ENCODE data around the gene C11orf54.

Gene C11orf54

DNA sequence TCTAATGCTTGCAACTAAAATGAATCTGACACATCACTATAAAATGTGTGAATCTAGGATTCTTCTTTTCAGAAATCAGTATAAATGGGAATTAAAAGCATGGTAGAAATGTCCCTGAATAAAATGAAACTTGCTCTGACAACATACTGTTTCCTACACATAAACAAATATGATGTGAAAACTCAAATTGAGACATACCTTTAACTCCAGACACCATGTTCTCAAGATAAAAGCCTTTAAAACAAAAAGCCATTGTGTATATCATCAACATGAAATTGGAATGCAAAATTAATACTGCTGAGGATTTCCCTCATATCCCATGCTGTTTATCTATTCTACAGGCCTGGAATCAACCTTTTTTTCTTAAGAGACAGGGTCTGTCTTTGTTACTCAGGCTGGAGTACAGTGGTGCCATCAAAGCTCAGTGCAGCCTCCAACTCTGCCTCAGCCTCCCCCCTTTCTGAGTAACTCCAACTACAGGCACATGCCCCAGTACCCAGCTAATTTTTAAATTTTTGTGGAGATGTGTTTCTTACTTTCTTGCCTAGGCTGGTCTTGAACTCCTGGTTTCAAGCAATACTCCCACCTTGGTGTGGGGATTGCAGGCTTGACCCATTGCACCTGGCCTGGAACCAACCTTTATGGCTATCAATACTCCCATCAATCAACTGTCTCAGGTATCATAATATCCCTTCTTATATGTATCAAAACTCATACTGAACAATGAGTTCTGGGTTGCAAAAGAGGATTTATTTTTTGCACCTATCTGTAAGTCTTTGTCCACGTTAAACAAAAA, 6.8 kb upstream of the C11orf54 start:
- TF ChIP-seq, protein P1, sequence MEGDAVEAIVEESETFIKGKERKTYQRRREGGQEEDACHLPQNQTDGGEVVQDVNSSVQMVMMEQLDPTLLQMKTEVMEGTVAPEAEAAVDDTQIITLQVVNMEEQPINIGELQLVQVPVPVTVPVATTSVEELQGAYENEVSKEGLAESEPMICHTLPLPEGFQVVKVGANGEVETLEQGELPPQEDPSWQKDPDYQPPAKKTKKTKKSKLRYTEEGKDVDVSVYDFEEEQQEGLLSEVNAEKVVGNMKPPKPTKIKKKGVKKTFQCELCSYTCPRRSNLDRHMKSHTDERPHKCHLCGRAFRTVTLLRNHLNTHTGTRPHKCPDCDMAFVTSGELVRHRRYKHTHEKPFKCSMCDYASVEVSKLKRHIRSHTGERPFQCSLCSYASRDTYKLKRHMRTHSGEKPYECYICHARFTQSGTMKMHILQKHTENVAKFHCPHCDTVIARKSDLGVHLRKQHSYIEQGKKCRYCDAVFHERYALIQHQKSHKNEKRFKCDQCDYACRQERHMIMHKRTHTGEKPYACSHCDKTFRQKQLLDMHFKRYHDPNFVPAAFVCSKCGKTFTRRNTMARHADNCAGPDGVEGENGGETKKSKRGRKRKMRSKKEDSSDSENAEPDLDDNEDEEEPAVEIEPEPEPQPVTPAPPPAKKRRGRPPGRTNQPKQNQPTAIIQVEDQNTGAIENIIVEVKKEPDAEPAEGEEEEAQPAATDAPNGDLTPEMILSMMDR (IDR thresholded peaks at IDR 0.05; ENCODE audit: insufficient read depth, missing control alignments), result no peak
- DNase-seq (ENCODE audit: insufficient read length, low spot score), result no peak
- FAIRE-seq, result no peak

DNA sequence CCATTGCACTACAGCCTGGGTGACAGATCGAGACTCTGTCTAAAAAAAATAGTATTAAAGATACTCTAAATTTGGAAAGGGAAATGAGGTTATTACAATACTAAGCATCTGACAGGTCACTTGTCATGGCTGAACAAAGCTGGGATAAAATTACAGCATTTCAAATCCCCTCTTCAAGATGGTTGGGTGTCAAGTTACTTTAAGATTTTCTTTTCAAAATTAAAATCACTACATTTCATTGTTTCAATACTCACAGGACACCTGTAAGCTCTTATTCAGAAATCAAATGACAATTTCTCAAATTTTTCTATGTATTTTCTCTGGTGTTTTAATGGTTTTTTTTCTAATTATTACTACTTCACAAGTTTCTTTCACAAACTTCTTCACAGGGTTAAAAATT, 5.8 kb upstream of the C11orf54 start:
- FAIRE-seq, result no peak
- no peak for DNase-seq (ENCODE audit: insufficient read length, low spot score)
- TF ChIP-seq, protein P1 (IDR thresholded peaks at IDR 0.05; ENCODE audit: insufficient read depth, missing control alignments), result no peak

DNA sequence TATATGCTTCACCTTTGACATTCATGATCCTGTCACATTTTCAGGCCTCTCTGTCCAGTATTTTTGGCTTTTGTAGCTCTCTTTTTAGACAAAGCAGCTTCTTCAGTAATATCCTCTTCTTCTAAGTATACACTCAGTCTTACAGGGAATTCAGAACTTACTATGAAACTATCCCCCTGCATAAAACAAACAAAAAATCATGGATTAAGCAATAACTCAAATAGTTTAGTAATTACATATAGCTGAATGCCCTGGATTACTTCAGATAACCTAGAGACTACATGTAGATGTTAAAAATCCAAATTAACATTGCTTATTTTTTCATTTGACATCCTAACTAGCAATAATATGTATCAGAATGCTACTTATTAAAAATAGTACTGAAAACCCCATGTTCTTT, 5.3 kb upstream of the C11orf54 start:
- TF ChIP-seq, protein P1 (IDR thresholded peaks at IDR 0.05; ENCODE audit: insufficient read depth, missing control alignments), result no peak
- FAIRE-seq, result no peak
- DNase-seq (ENCODE audit: insufficient read length, low spot score), result no peak

DNA sequence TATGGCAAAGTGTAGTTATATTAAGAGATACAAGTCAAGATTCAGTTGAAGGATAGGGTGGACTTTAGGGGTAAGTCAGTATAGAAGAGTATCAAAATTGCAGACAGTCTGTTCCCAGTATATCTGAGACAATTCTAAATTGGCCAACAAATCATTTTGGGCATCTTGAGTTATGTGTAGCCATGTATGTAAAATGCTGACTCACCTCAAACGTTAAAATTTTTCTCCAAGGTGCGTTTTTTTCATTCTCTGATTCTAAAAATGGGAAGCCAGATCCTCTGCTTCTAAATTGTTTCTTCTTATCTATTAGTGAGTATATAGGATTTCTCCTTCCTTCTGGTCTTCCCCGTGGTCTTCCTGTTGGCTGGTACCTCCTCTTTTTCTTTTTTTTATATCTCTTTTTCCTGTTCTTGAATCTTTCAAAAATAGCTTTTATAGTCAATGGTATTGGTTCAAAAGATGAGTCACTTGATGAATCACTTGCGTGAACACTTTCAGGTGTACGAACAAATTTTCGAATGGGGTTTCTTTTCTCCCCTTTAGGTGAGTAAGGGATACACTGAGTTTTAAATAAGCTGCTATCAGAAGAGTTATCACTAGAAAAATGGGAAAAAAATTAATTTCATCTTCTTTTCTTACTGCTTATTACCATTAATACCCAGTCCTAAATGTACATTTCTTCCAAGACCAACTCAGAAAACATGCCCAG, 3.4 kb upstream of the C11orf54 start:
- DNase-seq (ENCODE audit: insufficient read length, low spot score) (no peak), FAIRE-seq (no peak)
- TF ChIP-seq, protein P1 (IDR thresholded peaks at IDR 0.05; ENCODE audit: insufficient read depth, missing control alignments), result no peak

DNA sequence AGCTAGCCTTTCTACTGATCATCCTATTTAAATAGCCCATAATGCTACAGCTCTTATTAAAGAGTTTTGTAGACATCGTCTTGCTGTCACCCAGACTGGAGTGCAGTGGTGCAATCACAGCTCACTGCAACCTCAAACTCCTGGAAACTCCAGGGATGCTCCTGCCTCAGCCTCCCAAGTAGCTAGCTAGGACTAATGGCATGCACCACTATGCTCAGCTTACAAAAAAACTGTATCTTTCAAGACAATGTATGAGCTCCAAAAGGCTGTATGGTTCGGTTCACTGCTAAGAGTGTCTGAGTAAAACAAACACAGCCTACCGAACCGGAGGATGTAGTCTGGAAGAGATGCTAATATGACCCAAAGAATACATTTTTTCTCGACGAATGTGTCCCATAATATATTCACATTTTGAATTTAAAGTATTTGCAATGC, 2.8 kb upstream of the C11orf54 start:
- DNase-seq (ENCODE audit: insufficient read length, low spot score) (no peak), FAIRE-seq (no peak)
- TF ChIP-seq, protein P1 (IDR thresholded peaks at IDR 0.05; ENCODE audit: insufficient read depth, missing control alignments), result no peak

DNA sequence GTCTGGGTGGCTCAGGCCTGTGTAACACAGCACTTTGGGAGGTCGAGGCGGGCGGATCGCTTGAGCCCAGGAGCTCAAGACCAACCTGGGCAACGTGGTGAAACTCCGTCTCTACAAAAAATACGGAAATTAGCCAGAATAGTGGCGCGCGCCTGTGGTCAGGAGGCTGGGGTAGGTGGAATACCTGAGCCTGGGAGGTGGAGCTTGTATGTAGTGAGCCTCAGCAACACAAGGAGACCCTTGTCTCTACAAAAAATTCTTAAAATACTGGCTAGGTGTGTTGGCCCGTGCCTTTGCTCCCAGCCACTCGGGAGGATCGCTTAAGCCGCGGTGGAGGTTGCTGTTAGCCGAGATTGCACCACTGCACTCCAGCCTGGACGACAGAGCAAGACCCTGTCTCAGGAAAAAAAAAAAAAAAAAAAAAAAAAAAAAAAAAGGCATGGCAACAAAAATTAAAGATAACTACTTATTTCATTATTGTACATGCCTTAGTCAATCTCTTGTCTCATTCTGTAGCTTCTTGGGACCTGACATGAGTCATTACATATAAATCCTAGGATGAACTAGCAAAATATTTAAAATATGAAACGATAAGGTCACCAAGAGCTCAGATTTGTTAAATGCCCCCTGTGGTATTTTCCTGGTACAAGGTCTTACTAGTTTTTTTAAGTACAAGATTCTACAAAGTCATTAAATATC, 1.3 kb upstream of the C11orf54 start:
- TF ChIP-seq, protein P1 (IDR thresholded peaks at IDR 0.05; ENCODE audit: insufficient read depth, missing control alignments), result no peak
- FAIRE-seq (no peak), DNase-seq (ENCODE audit: insufficient read length, low spot score) (no peak)

Measured in D721Med (cell line).